Measurements from ENCODE around the gene TPPP3.

DNA sequence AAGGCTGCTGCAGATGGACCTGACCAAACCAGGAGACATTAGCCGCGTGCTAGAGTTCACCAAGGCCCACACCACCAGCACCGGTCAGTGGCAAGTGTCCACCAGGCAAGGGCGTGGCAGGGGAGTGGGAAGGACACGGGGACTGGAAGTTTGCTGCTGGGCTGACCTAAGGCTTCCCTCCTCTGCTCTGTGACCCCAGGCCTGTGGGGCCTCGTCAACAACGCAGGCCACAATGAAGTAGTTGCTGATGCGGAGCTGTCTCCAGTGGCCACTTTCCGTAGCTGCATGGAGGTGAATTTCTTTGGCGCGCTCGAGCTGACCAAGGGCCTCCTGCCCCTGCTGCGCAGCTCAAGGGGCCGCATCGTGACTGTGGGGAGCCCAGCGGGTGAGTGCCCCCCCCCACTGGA lies 42.5 kb upstream of the TPPP3 start:
- TF ChIP-seq CTCF (conservative IDR thresholded peaks at IDR 0.05 in 1 of 2, IDR thresholded peaks at IDR 0.05 in 1 of 2; ENCODE audit: extremely low read depth in 1 of 2, insufficient read depth in 1 of 2, low read depth in 1 of 2, low read length in 2 of 2) (no peak), EZH2 (IDR thresholded peaks at IDR 0.05; ENCODE audit: borderline replicate concordance, low read length) (no peak)
